Testis (tissue), 2 donors: Measurements from ENCODE around the gene MACROD2.

ENCODE experiments used
- POLR2A ChIP-seq: fragments of 450-650 bp; IDR thresholded peaks from one replicate; pipeline ENCODE4 v1.6.1; 2017; ENCODE audit warnings: antibody characterized with exemption, mild to moderate bottlenecking, moderate library complexity
- TF ChIP-seq, protein P1 (sequence below), 3 experiments: fragments of 450-650 bp in 2 of 3; fragments of 200-600 bp in 1 of 3; sonication (generic) in 1 of 3; IDR thresholded peaks; one replicate each; pipeline ENCODE4 v1.5.1; 2016 to 2019; ENCODE audit warnings: antibody characterized with exemption in 3 of 3, mild to moderate bottlenecking in 2 of 3, moderate library complexity in 1 of 3

DNA sequence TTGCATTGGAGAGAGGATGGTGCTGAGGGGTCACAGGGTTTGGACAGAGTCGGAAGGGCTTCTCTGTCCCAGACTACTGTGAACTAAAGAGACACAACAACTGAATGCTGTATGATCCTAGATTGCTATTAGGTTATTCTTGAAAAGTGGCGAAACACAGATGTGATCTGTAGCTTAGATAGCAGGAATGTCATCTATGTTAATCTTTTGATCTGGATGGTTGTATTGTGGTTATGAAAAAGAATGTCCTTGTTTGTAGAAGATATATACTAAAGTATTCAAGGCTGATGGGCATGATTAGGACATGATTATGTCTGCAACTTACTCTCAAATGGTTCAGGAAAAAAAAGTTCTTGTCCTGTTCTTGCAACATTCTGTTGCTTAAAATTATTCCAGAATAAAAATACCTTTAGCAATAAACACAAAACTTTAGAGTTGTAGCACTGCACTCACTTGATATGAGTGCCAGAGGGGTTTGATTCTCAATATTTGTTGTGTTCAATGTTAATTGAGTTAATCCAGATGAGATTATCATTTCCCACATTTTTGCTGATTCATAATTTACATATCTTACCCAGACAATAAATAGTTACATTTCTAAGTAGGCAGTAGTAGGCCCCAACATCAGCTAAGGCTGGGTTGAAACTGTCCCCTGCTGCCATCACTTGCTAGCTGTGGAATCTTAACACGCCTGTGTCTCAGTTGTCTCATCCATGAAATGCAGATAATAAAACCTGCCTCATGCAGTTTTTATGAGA is 1932.8 kb downstream of the MACROD2 start:
- TF ChIP-seq, protein P1, sequence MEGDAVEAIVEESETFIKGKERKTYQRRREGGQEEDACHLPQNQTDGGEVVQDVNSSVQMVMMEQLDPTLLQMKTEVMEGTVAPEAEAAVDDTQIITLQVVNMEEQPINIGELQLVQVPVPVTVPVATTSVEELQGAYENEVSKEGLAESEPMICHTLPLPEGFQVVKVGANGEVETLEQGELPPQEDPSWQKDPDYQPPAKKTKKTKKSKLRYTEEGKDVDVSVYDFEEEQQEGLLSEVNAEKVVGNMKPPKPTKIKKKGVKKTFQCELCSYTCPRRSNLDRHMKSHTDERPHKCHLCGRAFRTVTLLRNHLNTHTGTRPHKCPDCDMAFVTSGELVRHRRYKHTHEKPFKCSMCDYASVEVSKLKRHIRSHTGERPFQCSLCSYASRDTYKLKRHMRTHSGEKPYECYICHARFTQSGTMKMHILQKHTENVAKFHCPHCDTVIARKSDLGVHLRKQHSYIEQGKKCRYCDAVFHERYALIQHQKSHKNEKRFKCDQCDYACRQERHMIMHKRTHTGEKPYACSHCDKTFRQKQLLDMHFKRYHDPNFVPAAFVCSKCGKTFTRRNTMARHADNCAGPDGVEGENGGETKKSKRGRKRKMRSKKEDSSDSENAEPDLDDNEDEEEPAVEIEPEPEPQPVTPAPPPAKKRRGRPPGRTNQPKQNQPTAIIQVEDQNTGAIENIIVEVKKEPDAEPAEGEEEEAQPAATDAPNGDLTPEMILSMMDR (IDR thresholded peaks at IDR 0.05), result no peak
- TF ChIP-seq POLR2A, result no peak
